ENCODE measurements around the gene ACOT12.
"Not testable (repeated sequence)": the region's sequence is repeated elsewhere in the genome, so short reads cannot be mapped to it uniquely, and the experiment has no call there.

The ACOT12 gene

GRCh38 chr5:81398741-81399140, 4.8 kb upstream of the ACOT12 start:
- DNase-seq = no peak

DNA sequence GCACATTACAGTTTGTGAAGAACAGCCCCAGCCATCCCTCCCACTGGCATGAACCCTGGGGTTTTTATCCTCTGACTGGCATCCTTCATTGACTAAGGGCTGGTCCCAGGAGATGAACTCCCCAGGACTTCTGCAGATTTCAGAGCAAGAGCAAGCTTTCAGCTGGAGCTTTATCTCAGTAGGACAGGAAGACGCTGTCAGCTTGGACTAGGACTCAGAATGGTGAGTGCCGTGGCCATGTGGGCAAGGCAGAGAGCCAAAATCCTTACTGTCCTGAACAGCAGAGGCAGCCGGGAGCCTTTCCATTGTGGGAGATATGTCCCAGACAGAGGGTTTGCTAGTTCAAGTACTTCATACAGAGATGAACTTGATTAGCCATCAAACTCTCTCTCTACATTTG, 3.2 kb upstream of the ACOT12 start:
- DNase-seq = no peak

- DNase-seq = no peak
Measured at GRCh38 chr5:81395262-81395661, 1.3 kb upstream of the ACOT12 start.

DNA sequence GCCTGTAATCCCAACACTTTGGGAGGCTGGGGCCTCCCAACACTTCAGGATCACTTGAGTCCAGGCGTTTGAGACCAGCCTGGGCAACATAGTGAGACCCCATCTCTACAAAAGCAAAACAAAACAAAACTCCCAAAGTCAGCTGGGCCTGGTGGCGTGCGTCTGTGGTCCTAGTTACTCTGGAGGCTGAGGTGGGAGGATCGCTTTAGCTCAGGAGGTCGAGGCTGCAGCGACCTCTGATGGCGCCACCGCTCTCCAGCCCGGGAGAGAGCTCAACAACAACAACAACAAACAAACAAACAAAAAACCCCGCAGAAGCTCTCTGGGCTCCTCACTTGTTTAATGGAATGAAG, 528 bp downstream of the ACOT12 start:
- no peak for DNase-seq

DNA sequence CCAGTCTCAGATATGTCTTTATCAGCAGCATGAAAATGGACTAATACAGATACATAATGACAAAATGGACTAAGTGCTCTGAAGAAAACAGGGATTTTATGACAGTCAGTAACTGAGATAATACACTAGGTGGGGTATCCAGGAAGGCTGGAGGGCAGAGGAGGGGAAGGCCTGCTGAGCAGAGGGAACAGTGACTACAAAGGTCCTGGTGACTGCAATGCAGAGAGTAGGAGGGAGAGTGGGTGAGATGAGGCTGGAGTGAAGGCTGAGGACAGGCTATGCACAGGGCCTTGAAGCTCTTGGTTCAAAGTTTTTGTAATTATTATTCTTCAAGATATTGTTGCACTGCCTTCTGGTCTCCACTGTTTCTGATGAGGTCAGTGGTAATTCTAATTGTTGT, 4.9 kb downstream of the ACOT12 start:
- no peak for DNase-seq

- DNase-seq = no peak
Measured at GRCh38 chr5:81388169-81388568, 5.8 kb downstream of the ACOT12 start.

DNA sequence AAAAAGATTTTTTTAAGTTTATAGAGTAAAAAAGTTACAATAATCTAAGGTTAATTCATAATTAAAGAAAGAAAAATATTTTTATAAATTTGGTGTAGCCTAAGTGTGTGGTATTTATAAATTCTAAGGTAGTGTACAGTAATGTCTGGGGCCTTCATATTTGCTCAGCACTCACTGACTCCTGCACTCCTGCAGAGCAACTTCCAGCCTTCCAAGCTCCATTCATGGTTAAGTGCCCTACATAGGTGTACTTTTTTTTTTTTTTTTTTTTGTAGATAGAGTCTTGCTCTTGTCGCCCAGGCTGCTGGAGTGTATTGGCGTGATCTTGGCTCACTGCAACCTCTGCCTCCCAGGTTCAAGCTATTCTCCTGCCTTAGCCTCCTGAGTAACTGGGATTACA, 10.1 kb downstream of the ACOT12 start:
- no peak for DNase-seq

DNA sequence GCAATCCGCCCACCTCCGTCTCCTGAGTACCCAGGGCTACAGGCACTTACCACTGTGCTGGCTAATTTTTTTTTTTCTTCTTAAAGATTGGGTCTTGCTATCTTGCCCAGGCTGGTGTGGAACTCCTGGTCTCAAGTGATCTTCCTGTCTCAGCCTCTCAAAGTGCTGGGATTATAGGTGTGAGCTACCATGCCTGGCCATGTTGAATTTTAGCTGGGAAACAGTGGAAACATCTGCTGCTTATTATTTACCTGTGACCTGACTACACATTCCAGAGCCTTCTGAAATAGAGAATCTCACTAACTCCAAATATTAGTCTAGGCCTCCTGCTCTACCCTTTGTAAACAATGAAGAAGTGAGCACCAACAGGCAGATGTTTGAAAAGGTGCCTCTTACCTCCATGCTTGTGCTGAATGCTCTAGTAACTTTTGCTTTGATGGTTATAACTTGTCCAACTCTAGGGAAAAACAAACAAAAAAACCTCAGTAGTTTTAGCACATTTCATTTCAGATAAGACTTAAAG, 22.5 kb downstream of the ACOT12 start:
- DNase-seq = no peak

- no peak for DNase-seq
Measured at GRCh38 chr5:81370912-81371311, 23.0 kb downstream of the ACOT12 start.

DNA sequence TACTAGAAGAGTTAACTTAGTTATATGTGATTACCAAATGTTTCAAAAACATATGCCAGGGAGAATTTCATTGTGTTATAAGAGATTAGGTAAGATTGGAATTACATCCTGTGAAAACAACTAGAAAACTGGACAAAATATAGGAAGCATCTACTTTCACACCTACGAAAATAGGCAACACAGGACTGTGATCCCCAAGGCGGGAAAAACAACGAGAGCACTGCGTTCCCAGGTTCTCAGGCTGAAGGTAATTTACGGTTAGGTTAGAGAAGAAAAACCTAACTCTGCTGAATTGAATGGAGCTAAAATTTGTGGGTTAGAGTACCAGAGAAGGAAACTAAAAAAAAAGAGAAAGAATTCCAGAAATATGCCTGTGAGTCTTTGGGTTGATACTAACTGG, 28.4 kb downstream of the ACOT12 start:
- DNase-seq = no peak

DNA sequence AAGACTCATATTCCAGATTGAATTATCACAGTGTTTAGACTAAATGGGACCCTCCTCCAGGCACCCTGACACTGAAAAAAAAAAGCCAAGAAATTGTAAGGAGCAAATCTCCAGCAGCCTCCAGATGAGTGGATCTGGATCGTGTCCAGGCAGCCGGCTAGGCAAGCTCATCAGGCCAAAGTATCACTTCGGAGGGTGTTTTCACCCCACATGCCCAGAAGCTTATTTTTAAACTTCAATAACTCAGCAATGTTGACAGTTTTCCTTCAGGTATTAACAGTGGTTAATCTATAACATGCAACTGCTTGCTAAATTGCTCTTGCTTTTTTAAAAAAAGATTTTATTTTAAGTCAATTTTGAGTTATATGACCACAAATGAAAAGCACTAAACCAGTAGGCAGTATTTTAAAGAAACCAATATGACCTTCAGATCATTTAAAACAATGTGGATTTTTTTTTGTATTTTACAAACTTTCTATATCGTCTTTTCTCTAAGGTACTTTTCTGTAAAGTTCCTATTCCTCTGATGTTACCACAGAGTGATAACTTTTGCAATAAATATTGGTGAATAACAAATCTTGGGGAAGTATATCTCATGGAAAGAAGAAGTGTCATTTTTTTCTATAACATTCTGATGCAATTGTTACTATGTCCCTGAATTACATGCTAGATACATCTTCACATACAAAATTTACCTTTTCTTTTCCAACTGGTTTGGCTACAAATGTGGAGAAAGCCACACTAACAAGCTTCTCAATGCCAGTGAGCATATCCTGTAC, 30.7 kb downstream of the ACOT12 start:
- no peak for DNase-seq

- DNase-seq = no peak
Measured at GRCh38 chr5:81361600-81361999, 32.3 kb downstream of the ACOT12 start.

- no peak for DNase-seq
Measured at GRCh38 chr5:81360640-81361039, 33.3 kb downstream of the ACOT12 start.

- DNase-seq = no peak
Measured at GRCh38 chr5:81359881-81360280, 34.1 kb downstream of the ACOT12 start.

GRCh38 chr5:81359108-81359507, 34.8 kb downstream of the ACOT12 start:
- no peak for DNase-seq

GRCh38 chr5:81355291-81356251, 38.4 kb downstream of the ACOT12 start:
- no peak for DNase-seq

DNA sequence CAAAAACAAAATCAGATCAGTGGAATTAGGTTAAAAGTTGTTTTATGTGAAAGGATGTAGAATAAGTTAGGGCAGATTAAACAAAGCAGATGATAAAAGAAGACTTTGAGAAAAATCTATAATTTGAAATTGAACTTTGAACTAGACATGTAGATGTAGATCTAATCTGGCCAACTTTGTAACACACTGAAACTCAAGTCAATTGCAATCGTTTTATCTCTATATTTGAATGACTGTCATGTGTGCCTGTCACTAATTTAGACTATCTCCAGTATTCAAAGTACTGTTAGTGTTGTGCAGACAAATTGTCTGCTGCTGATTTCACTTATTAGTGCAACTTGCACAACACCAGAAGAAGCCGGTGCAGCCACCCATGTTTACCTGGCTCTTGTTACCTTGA, 39.8 kb downstream of the ACOT12 start:
- DNase-seq = no peak

DNA sequence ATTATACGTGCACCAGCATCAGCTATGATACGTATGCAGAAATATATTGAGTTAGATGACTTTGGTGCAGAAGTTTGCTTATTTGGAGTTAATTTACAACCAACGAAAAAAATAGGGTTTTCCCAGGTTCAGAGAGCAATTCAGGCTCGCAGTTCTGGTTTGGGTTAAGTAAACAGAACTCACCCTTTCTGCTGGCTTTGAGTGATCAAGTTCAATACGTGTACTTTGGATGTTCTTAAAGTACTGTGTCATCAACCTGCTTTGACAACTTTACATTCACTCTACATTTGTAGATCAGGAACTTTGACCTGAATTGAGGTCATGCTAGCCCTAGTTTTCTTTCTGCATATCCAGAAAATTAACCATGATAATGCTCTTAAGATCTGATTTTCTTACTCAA, 40.7 kb downstream of the ACOT12 start:
- no peak for DNase-seq

GRCh38 chr5:81350507-81350906, 43.4 kb downstream of the ACOT12 start:
- DNase-seq = no peak

GRCh38 chr5:81349161-81349560, 44.8 kb downstream of the ACOT12 start:
- DNase-seq = no peak

DNA sequence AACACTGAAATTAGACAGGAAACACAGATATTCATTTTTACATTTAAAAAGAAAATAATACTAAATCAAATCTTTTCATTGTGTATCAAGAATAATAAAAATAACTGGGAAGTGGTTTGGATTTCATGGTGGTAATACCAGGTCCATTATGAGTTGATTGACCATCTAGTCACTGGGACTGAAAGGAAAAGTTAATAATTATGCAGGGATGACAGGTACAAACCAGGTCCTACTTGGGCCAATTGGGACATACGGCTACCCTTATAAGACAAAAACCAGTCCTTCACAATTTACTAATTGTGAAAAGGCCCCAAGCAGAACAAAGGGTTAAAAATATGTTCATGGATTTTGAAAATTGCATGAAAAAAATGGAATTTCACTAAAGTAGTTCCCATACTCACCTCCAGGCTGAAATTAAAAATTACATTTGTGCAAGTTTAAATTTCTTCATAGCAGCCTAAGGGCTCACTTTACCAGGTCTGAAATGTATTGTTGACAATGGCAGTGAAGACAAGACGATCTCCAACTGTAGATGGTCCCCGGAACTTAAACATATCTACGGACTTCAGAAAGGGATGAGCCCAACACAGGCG, 48.4 kb downstream of the ACOT12 start:
- DNase-seq = no peak

GRCh38 chr5:81344736-81345135, 49.2 kb downstream of the ACOT12 start:
- no peak for DNase-seq

DNA sequence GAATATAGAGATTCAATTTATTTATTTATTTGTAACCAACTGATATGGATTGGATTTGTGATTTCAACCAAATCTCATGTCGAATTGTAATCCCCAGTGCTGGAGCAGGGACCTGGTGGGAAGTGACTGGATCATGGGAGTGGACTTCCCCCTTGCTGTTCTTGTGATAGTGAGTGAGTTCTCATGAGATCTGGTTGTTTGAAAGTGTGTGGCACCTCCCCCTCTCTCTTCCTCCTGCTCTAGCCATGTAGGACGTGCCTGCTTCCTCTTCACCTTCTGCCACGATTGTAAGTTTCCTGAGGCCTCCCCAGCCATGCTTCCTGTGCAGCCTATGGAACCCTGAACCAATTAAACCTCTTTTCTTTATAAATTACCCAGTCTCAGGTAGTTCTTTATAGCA, 55.7 kb downstream of the ACOT12 start:
- DNase-seq = not testable (repeated sequence)

- DNase-seq = no peak
Measured at GRCh38 chr5:81337803-81338202, 56.1 kb downstream of the ACOT12 start.

Data from RPMI8226 (cell line).